DOHH2 (cell line): ENCODE measurements around the gene SV2A.

Source experiments
- CTCF ChIP-seq: fragments of 200-600 bp; sonication (generic); IDR thresholded peaks from one replicate; pipeline ENCODE4 v1.5.1; 2014; ENCODE audit warnings: antibody characterized with exemption, mild to moderate bottlenecking, low read depth, low read length; ENCODE audit not compliant: poor library complexity, severe bottlenecking
- EZH2phosphoT487 ChIP-seq: fragments of 200-600 bp; sonication (generic); IDR thresholded peaks from 2 replicates; pipeline ENCODE4 v1.6.1; 2017; ENCODE audit warnings: borderline replicate concordance, mild to moderate bottlenecking, antibody characterized with exemption, low read length, moderate library complexity, mixed read lengths

GRCh38 chr1:149927563-149928400 is 10.1 kb upstream of the SV2A start, which contains the start of gene SF3B4:
- no peak for TF ChIP-seq CTCF
- no peak for TF ChIP-seq EZH2phosphoT487
